ENCODE measurements around the gene GNB1.

GNB1 gene

GRCh38 chr1:1773874-1774273 lies 117.0 kb downstream of the GNB1 start:
- ChIA-PET POLR2A (no interaction called here), CTCF (no interaction called here)
- TF ChIP-seq ARNT (IDR thresholded peaks at IDR 0.05) (no peak), TARDBP (IDR thresholded peaks at IDR 0.05) (no peak), FOXA1 (IDR thresholded peaks at IDR 0.05) (no peak), ELF4 (IDR thresholded peaks at IDR 0.05) (no peak), FOXK2 (IDR thresholded peaks at IDR 0.05) (no peak), HDGF (IDR thresholded peaks at IDR 0.05; ENCODE audit: borderline replicate concordance) (no peak), FOXM1 (IDR thresholded peaks at IDR 0.05; ENCODE audit: borderline replicate concordance) (no peak), BHLHE40 (IDR thresholded peaks at IDR 0.05; ENCODE audit: borderline replicate concordance) (no peak), SP1 (IDR thresholded peaks at IDR 0.05) (no peak), CTBP1 (IDR thresholded peaks at IDR 0.05; ENCODE audit: borderline replicate concordance) (no peak), LEF1 (IDR thresholded peaks at IDR 0.05; ENCODE audit: borderline replicate concordance) (no peak)
- TF ChIP-seq, protein P1, sequence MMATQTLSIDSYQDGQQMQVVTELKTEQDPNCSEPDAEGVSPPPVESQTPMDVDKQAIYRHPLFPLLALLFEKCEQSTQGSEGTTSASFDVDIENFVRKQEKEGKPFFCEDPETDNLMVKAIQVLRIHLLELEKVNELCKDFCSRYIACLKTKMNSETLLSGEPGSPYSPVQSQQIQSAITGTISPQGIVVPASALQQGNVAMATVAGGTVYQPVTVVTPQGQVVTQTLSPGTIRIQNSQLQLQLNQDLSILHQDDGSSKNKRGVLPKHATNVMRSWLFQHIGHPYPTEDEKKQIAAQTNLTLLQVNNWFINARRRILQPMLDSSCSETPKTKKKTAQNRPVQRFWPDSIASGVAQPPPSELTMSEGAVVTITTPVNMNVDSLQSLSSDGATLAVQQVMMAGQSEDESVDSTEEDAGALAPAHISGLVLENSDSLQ (IDR thresholded peaks at IDR 0.05), result no peak
- no peak for DNase-seq (ENCODE audit: extremely low spot score)

- no peak for DNase-seq (ENCODE audit: extremely low spot score)
- TF ChIP-seq, protein P1 (IDR thresholded peaks at IDR 0.05), result no peak
- no peak for TF ChIP-seq FOXA1 (IDR thresholded peaks at IDR 0.05)
- ChIA-PET CTCF (no interaction called here), POLR2A (no interaction called here)
These were observed 119.8 kb downstream of the GNB1 start for GRCh38 chr1:1771096-1771495.

- ChIA-PET POLR2A (no interaction called here), CTCF (no interaction called here)
- no peak for DNase-seq (ENCODE audit: extremely low spot score)
- TF ChIP-seq FOXK2 (IDR thresholded peaks at IDR 0.05), result no peak
These were observed 120.8 kb downstream of the GNB1 start for GRCh38 chr1:1770102-1770501.

DNA sequence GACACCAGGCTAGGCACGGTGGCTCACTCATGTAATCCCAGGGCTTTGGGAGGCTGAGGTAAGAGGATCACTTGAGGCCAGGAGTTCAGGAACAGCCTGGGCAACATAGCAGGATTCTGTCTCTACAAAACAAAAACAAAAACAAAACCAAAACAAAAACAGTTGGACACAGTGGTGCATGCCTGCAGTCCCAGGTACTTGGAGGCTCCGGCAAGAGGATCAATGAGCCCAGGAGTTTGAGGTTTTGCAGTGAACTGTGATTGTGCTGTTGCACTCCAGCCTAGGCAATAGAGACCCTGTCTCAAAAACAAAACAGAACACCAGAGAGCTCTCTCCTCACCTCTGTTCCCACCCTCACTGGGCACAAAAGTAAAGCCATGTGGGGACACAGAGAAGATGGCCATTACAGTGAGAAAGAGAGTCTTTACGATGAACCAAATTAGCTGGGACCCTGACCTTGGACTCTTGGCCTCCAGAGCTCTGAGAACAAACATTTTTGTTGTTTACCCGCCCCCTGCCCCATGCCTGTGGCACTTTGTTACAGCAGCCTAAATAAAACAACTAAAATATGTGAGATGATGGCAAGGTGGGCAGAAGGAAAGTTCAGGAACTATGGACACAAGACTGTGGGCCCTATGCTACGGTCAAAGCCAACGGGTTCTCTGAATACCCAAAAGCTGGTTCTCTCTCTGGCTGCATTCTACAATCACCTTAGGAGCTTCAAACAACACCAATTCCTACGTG lies 122.5 kb downstream of the GNB1 start:
- CTCF ChIA-PET, result no interaction called here
- TF ChIP-seq FOXK2 (IDR thresholded peaks at IDR 0.05), result no peak
- no peak for TF ChIP-seq CTBP1 (IDR thresholded peaks at IDR 0.05; ENCODE audit: borderline replicate concordance)
- no peak for TF ChIP-seq TARDBP (IDR thresholded peaks at IDR 0.05)
- TF ChIP-seq ARNT (IDR thresholded peaks at IDR 0.05), result no peak
- TF ChIP-seq LEF1 (IDR thresholded peaks at IDR 0.05; ENCODE audit: borderline replicate concordance), result no peak
- TF ChIP-seq SUZ12 (IDR thresholded peaks at IDR 0.05), result no peak
- TF ChIP-seq NFRKB (IDR thresholded peaks at IDR 0.05), result no peak
- no peak for TF ChIP-seq FOXM1 (IDR thresholded peaks at IDR 0.05; ENCODE audit: borderline replicate concordance)
- no peak for TF ChIP-seq HDGF (IDR thresholded peaks at IDR 0.05; ENCODE audit: borderline replicate concordance)
- TF ChIP-seq FOXA1 (IDR thresholded peaks at IDR 0.05), result no peak
- TF ChIP-seq L3MBTL2 (conservative IDR thresholded peaks at IDR 0.05), result no peak
- no peak for DNase-seq (ENCODE audit: extremely low spot score)
- POLR2A ChIA-PET, result interaction anchor here (2.6 kb wide), 1 partner anchor 9 kb away, joined by 9 read pairs; no protein-coding TSS in a partner anchor

- ChIA-PET CTCF (no interaction called here), POLR2A (no interaction called here)
- TF ChIP-seq SP1 (IDR thresholded peaks at IDR 0.05) (no peak), HDGF (IDR thresholded peaks at IDR 0.05; ENCODE audit: borderline replicate concordance) (no peak), SUZ12 (IDR thresholded peaks at IDR 0.05) (no peak), L3MBTL2 (conservative IDR thresholded peaks at IDR 0.05) (no peak), BHLHE40 (IDR thresholded peaks at IDR 0.05; ENCODE audit: borderline replicate concordance) (no peak), NFRKB (IDR thresholded peaks at IDR 0.05) (no peak), TARDBP (IDR thresholded peaks at IDR 0.05) (no peak), CTBP1 (IDR thresholded peaks at IDR 0.05; ENCODE audit: borderline replicate concordance) (no peak)
- DNase-seq (ENCODE audit: extremely low spot score), result no peak
These were observed 125.9 kb downstream of the GNB1 start for GRCh38 chr1:1764876-1765470.

- DNase-seq (ENCODE audit: extremely low spot score), result no peak
- ChIA-PET POLR2A (no interaction called here), CTCF (no interaction called here)
- TF ChIP-seq BHLHE40 (IDR thresholded peaks at IDR 0.05; ENCODE audit: borderline replicate concordance) (no peak), FOXA1 (IDR thresholded peaks at IDR 0.05) (no peak)
- TF ChIP-seq, protein P1 (IDR thresholded peaks at IDR 0.05), result peak; percentile 41; the same call in 1 of the 2 replicates
These were observed 126.9 kb downstream of the GNB1 start for GRCh38 chr1:1763657-1764621.
